Measurements from ENCODE around the gene CDH8.

- no peak for TF ChIP-seq SIN3A (IDR thresholded peaks at IDR 0.05; ENCODE audit: borderline replicate concordance, low read depth, low read length)
- TF ChIP-seq CTCF (IDR thresholded peaks at IDR 0.05): no peak
Measured at GRCh38 chr16:61616088-61616487, 420.1 kb downstream of the CDH8 start.

All from SK-N-SH (cell line).